Mammary epithelial cell (primary cell): ENCODE data around the gene DNAJC10.

Experiments
- CTCF ChIP-seq, 2 donors: IDR thresholded peaks in 1 of 2; conservative IDR thresholded peaks in 1 of 2; 2 replicates each; pipeline ENCODE4 v1.5.1; 2011 to 2012; ENCODE audit warnings: inconsistent platforms in 2 of 2, low read length in 2 of 2, mild to moderate bottlenecking in 2 of 2, control low read depth in 1 of 2, low read depth in 1 of 2; ENCODE audit not compliant: insufficient read depth in 1 of 2; ENCODE audit errors: extremely low read depth in 1 of 2
- EZH2 ChIP-seq: IDR thresholded peaks from 2 replicates; pipeline ENCODE4 v1.6.1; 2012; ENCODE audit warnings: low read length, inconsistent platforms, borderline replicate concordance

GRCh38 chr2:182732736-182733135 is 16.7 kb downstream of the DNAJC10 start:
- TF ChIP-seq CTCF (conservative IDR thresholded peaks at IDR 0.05 in 1 of 2, IDR thresholded peaks at IDR 0.05 in 1 of 2; ENCODE audit: extremely low read depth in 1 of 2, insufficient read depth in 1 of 2, low read depth in 1 of 2, low read length in 2 of 2) (no peak), EZH2 (no peak)
